Gastrocnemius medialis (tissue), 4 donors: ENCODE measurements around the gene TRIM46. TPM values are rescaled to one million over a fixed set of nuclear protein-coding genes. Genes with fewer than 3 reads are reported as not detected.
A peak's percentile ranks its signal among the peaks of the same experiment; 100 is the strongest.

Experiments
- ATAC-seq, 2 donors: fragments of 150-250 bp; one replicate each; pipeline ENCODE4 v1.9.1; 2016
- DNase-seq, 2 donors: peaks; one replicate each; pipeline ENCODE4 v3.0.0-alpha.2; 2019
- H3K27ac ChIP-seq, 4 donors: fragments of 200-600 bp; sonication (generic); 1 replicate in 1 of 4; 2 replicates in 3 of 4; pipeline ENCODE4 v1.5.1; 2016 to 2018; ENCODE audit warnings: mild to moderate bottlenecking in 2 of 4, moderate library complexity in 1 of 4
- H3K27me3 ChIP-seq, 3 donors: fragments of 200-600 bp; sonication (generic) in 2 of 3; 1 replicate in 1 of 3; 2 replicates in 2 of 3; pipeline versions ENCODE4 v1.5.1 to v1.6.0; 2016 to 2019; ENCODE audit warnings: mild to moderate bottlenecking in 1 of 3, moderate library complexity in 1 of 3
- H3K36me3 ChIP-seq, 2 donors: fragments of 200-600 bp; sonication (generic) in 1 of 2; one replicate each; pipeline ENCODE4 v1.5.1; 2017 to 2018
- H3K4me1 ChIP-seq, 2 donors: fragments of 200-600 bp; sonication (generic) in 1 of 2; one replicate each; pipeline ENCODE4 v1.5.1; 2016 to 2017; ENCODE audit warnings: mild to moderate bottlenecking in 2 of 2
- H3K4me3 ChIP-seq, 4 donors: fragments of 200-600 bp; sonication (generic) in 3 of 4; 1 replicate in 1 of 4; 2 replicates in 3 of 4; pipeline ENCODE4 v1.5.1; 2016 to 2019; ENCODE audit warnings: mild to moderate bottlenecking in 2 of 4
- H3K9me3 ChIP-seq, 3 donors: fragments of 200-600 bp; sonication (generic) in 2 of 3; 1 replicate in 1 of 3; 2 replicates in 2 of 3; pipeline ENCODE4 v1.5.1; 2016 to 2019
- POLR2A ChIP-seq, 2 donors: fragments of 450-650 bp; IDR thresholded peaks; one replicate each; pipeline ENCODE4 v1.6.1; 2017; ENCODE audit warnings: antibody characterized with exemption in 2 of 2, mild to moderate bottlenecking in 2 of 2, moderate library complexity in 2 of 2
- in situ Hi-C, 4 donors: fragments of 200-750 bp; cut with MboI; loops; one replicate each; pipeline versions ENCODE4 v1.15.0 to v1.8.0; 2017; ENCODE audit warnings: low sequenced_read_pairs in 4 of 4
- intact Hi-C: fragments of 100-400 bp; cut with DNase I; formaldehyde crosslinking; loops from one replicate; pipeline ENCODE4 v1.15.1; 2023; ENCODE audit warnings: low total_unique reads
- total RNA-seq, 4 donors: library from RNA; depleted of rRNA; stranded (reverse); fragments of >200 nt; gene quantifications; one replicate each; pipeline versions ENCODE4 v1.1.0 to v1.2.3, GENCODE V29; 2016
- TF ChIP-seq, protein P1 (sequence below), 5 experiments: fragments of 450-650 bp in 3 of 5; fragments of 200-600 bp in 2 of 5; sonication (generic) in 2 of 5; IDR thresholded peaks in 4 of 5; conservative IDR thresholded peaks in 1 of 5; 1 replicate in 4 of 5; 2 replicates in 1 of 5; pipeline ENCODE4 v1.5.1; 2016 to 2019; ENCODE audit warnings: antibody characterized with exemption in 5 of 5, mild to moderate bottlenecking in 3 of 5, moderate library complexity in 3 of 5

TRIM46 gene
- total RNA-seq, 4 donors from 2014 or later = not detected

DNA sequence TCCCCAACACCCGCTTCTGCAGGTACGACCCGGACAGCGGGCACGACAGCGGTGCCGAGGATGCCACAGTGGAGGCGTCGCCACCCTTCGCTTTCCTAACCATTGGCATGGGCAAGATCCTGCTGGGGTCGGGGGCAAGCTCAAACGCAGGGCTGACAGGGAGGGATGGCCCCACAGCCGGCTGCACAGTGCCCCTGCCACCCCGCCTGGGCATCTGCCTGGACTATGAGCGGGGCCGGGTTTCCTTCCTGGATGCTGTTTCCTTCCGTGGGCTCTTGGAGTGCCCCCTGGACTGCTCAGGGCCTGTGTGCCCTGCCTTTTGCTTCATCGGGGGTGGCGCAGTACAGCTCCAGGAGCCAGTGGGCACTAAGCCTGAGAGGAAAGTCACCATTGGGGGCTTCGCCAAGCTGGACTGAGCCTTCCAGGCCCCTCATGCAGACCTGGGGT is 10.1 kb downstream of the TRIM46 start:
- Histone ChIP-seq H3K27me3 (no peaks in the 10 kb centered on the region), H3K4me1 (peaks cover 0 to 10% of the 10 kb centered on the region in 2 donors), H3K36me3 (no peaks in the 10 kb centered on the region), H3K9me3 (no peaks in the 10 kb centered on the region), H3K4me3 (no peak overlapping the region), H3K27ac (no peak overlapping the region)
- TF ChIP-seq, protein P1, sequence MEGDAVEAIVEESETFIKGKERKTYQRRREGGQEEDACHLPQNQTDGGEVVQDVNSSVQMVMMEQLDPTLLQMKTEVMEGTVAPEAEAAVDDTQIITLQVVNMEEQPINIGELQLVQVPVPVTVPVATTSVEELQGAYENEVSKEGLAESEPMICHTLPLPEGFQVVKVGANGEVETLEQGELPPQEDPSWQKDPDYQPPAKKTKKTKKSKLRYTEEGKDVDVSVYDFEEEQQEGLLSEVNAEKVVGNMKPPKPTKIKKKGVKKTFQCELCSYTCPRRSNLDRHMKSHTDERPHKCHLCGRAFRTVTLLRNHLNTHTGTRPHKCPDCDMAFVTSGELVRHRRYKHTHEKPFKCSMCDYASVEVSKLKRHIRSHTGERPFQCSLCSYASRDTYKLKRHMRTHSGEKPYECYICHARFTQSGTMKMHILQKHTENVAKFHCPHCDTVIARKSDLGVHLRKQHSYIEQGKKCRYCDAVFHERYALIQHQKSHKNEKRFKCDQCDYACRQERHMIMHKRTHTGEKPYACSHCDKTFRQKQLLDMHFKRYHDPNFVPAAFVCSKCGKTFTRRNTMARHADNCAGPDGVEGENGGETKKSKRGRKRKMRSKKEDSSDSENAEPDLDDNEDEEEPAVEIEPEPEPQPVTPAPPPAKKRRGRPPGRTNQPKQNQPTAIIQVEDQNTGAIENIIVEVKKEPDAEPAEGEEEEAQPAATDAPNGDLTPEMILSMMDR (IDR thresholded peaks at IDR 0.05 in 4 of 5, conservative IDR thresholded peaks at IDR 0.05 in 1 of 5) = no peak
- TF ChIP-seq POLR2A (IDR thresholded peaks at IDR 0.05) = no peak
- DNase-seq = no peak
- in situ Hi-C loops (no loop called here), intact Hi-C loops (no loop called here)
- ATAC-seq = no peak

DNA sequence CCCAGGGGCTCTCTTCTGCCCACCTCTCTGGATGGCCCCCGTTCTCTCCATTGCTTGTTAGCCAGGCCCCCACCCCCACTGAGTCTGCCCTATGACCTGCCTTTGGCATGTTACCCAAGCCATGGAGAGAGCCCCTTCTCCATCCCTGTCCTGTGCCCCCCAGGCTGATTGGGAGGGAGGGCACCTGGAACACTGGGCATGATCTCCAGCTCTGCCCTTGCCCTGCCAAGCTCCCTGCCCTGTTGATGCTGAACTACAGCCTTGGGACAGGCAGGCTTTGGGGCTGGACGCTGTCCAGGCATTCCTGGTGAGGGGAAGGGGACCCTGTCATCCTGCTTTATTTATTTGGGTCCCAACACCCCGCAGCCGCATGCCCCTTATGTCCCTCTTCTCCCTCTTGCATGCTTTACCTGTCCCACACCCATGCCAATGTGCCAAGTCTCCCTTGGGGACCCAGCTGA is 10.7 kb downstream of the TRIM46 start:
- ATAC-seq (no peak), DNase-seq (no peak)
- in situ Hi-C loops = no loop called here

DNA sequence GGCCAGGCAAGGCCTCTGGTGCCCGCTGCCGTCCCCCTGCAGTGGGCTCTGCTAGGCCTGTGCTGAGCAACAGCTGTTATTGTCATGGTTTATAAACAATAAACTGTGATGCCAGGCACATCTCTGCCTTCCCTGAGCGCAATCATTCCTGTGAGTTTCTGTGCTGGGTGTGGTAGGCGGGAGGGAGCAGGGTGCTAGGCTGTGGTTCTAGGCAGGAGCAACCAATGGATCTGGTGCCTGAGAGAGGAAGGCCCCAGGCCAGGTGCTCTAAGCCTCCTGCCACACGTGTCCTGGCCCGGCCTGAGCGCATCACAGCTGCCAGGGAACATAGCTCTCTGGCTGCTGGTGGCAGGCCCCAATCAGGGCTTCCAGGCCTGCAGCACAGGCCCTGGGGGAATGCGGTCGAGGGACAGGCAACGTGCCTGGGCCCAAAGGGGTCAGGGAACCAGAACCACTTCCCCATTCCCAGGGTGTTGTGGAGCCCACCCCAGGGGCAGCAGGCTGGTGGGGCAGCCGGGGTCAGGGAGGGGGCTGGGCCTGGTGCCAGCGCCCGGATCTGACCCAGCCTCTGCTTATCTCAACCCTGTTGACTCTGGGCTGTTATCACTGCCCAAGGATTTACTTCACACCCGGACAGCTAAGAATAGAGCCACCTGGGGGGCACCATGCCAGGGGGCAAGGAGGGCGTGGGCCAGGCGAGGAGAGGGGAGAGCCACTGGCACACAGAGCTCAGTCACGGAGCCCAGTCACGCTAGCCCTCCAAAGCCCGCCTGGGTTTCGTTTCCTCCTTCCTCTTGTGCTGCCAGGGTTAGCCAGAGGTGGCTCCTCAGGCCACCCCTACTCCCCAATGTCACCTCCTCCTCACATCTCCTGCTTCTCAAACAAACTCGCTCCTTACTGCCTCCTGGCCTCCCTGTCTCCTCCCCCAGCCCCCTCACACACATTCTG is 11.5 kb downstream of the TRIM46 start:
- Histone ChIP-seq H3K9me3 (no peaks in the 10 kb centered on the region), H3K4me1 (peaks cover 0 to 10% of the 10 kb centered on the region in 2 donors), H3K4me3 (no peak overlapping the region), H3K36me3 (no peaks in the 10 kb centered on the region), H3K27me3 (no peaks in the 10 kb centered on the region), H3K27ac (peak overlapping the region in 2 of 4 donors; percentile 26 to 52)
- DNase-seq (no peak), ATAC-seq (peak in 1 of 2 donors; percentile 34)
- in situ Hi-C loops (no loop called here), intact Hi-C loops (no loop called here)
- TF ChIP-seq POLR2A (IDR thresholded peaks at IDR 0.05) = no peak
- TF ChIP-seq, protein P1 (IDR thresholded peaks at IDR 0.05 in 4 of 5, conservative IDR thresholded peaks at IDR 0.05 in 1 of 5) = no peak

More for the DNA sequence above, 10.7 kb downstream of the TRIM46 start:
- H3K36me3 ChIP-seq = no peaks in the 10 kb centered on the region
- H3K27ac ChIP-seq = peak overlapping the region in 1 of 4 donors; percentile 52
- no peaks in the 10 kb centered on the region for H3K27me3 ChIP-seq
- H3K4me1 ChIP-seq = peaks cover 0 to 10% of the 10 kb centered on the region in 2 donors
- no peak overlapping the region for H3K4me3 ChIP-seq
- intact Hi-C loops = no loop called here
- H3K9me3 ChIP-seq = no peaks in the 10 kb centered on the region
- TF ChIP-seq, protein P1 (IDR thresholded peaks at IDR 0.05 in 4 of 5, conservative IDR thresholded peaks at IDR 0.05 in 1 of 5) = no peak
- no peak for TF ChIP-seq POLR2A (IDR thresholded peaks at IDR 0.05)

DNA sequence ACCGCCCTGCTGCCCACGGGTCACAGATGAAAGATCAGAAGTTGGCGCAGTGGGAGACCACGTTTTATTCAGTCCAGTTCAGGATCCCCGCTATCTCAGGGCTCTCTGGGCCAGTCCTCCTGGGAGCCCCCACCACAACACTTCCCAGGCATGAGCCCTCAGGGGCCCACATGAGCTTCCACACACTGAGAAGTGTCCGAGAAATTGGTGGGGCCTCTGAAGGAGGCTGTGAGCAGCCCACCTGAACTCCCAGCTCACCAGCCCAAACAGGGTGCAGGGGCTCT is 12.1 kb downstream of the TRIM46 start:
- no peaks in the 10 kb centered on the region for H3K27me3 ChIP-seq
- H3K9me3 ChIP-seq = no peaks in the 10 kb centered on the region
- no peak for ATAC-seq
- peak overlapping the region in 1 of 4 donors; percentile 52 for H3K27ac ChIP-seq
- TF ChIP-seq, protein P1 (IDR thresholded peaks at IDR 0.05 in 4 of 5, conservative IDR thresholded peaks at IDR 0.05 in 1 of 5) = no peak
- TF ChIP-seq POLR2A (IDR thresholded peaks at IDR 0.05) = no peak
- peak in 1 of 2 donors; percentile 4 for DNase-seq
- intact Hi-C loops = no loop called here
- peaks cover 0 to 10% of the 10 kb centered on the region in 2 donors for H3K4me1 ChIP-seq
- in situ Hi-C loops = no loop called here
- H3K4me3 ChIP-seq = no peak overlapping the region
- H3K36me3 ChIP-seq = no peaks in the 10 kb centered on the region
